ENCODE results near the gene LPP. TPM values are rescaled to one million over a fixed set of nuclear protein-coding genes. Genes with fewer than 3 reads are reported as not detected.

Gene LPP
- polyA plus RNA-seq, 1 donor (not counting 4 experiments of a cell fraction or from before 2014, with no cell fraction given): 16.0 TPM

- no peak overlapping the region for H3K4me3 ChIP-seq (ENCODE audit: control insufficient read depth in 2 of 3, extremely low read depth in 1 of 3, insufficient read depth in 2 of 3, low read depth in 1 of 3, low read length in 3 of 3)
- H3K4me1 ChIP-seq (ENCODE audit: control insufficient read depth, extremely low read depth, insufficient read depth, low read length): peaks cover 6% of the 10 kb centered on the region
- TF ChIP-seq EZH2 (IDR thresholded peaks at IDR 0.05; ENCODE audit: low read length) (no peak), CTCF (optimal IDR thresholded peaks at IDR 0.05 in 1 of 3, IDR thresholded peaks at IDR 0.05 in 1 of 3, conservative IDR thresholded peaks at IDR 0.05 in 1 of 3; ENCODE audit: extremely low read depth in 1 of 3, insufficient read depth in 2 of 3, low read length in 3 of 3) (no peak)
- no peak overlapping the region for H2AFZ ChIP-seq (ENCODE audit: control insufficient read depth, low read length)
- no peaks in the 10 kb centered on the region for H3K27me3 ChIP-seq (ENCODE audit: control insufficient read depth, extremely low read depth, insufficient read depth, low read length)
- dilution Hi-C loops (cut with MboI; ENCODE audit: extremely low pct_ligation_motif_present, low sequenced_read_pairs): no loop called here
- H4K20me1 ChIP-seq (ENCODE audit: control insufficient read depth, extremely low read depth, insufficient read depth, low read length): no peaks in the 10 kb centered on the region
- no peak for DNase-seq (ENCODE audit: low read depth, low spot score)
- H3K9me1 ChIP-seq (ENCODE audit: control insufficient read depth, extremely low read depth, insufficient read depth, low read length): no peaks in the 10 kb centered on the region
- H3K27ac ChIP-seq (ENCODE audit: control insufficient read depth, insufficient read depth, low read length): no peak overlapping the region
- no peaks in the 10 kb centered on the region for H3K9me3 ChIP-seq (ENCODE audit: control insufficient read depth, low read depth, low read length)
- FAIRE-seq: peak; percentile 34
- H3K36me3 ChIP-seq (ENCODE audit: control insufficient read depth in 2 of 2, extremely low read depth in 1 of 2, insufficient read depth in 2 of 2, low read length in 2 of 2): no peaks in the 10 kb centered on the region
- no peaks in the 10 kb centered on the region for H3K79me2 ChIP-seq (ENCODE audit: control insufficient read depth, insufficient read depth, low read length)
- H3K9ac ChIP-seq (ENCODE audit: control insufficient read depth, extremely low read depth, insufficient read depth, low read length): no peak overlapping the region
- H3K4me2 ChIP-seq (ENCODE audit: control insufficient read depth, extremely low read depth, insufficient read depth, low read depth, low read length): no peak overlapping the region
Measured at GRCh38 chr3:188822411-188822810, 668.5 kb downstream of the LPP start.

- Histone ChIP-seq H3K27me3 (ENCODE audit: control insufficient read depth, extremely low read depth, insufficient read depth, low read length) (no peaks in the 10 kb centered on the region), H3K9ac (ENCODE audit: control insufficient read depth, extremely low read depth, insufficient read depth, low read length) (no peak overlapping the region), H3K79me2 (ENCODE audit: control insufficient read depth, insufficient read depth, low read length) (no peaks in the 10 kb centered on the region), H2AFZ (ENCODE audit: control insufficient read depth, low read length) (no peak overlapping the region), H3K9me1 (ENCODE audit: control insufficient read depth, extremely low read depth, insufficient read depth, low read length) (no peaks in the 10 kb centered on the region), H3K4me1 (ENCODE audit: control insufficient read depth, extremely low read depth, insufficient read depth, low read length) (no peaks in the 10 kb centered on the region), H3K27ac (ENCODE audit: control insufficient read depth, insufficient read depth, low read length) (no peak overlapping the region), H4K20me1 (ENCODE audit: control insufficient read depth, extremely low read depth, insufficient read depth, low read length) (no peaks in the 10 kb centered on the region), H3K9me3 (ENCODE audit: control insufficient read depth, low read depth, low read length) (no peaks in the 10 kb centered on the region), H3K36me3 (ENCODE audit: control insufficient read depth in 2 of 2, extremely low read depth in 1 of 2, insufficient read depth in 2 of 2, low read length in 2 of 2) (no peaks in the 10 kb centered on the region), H3K4me3 (ENCODE audit: control insufficient read depth in 2 of 3, extremely low read depth in 1 of 3, insufficient read depth in 2 of 3, low read depth in 1 of 3, low read length in 3 of 3) (no peak overlapping the region), H3K4me2 (ENCODE audit: control insufficient read depth, extremely low read depth, insufficient read depth, low read depth, low read length) (no peak overlapping the region)
- TF ChIP-seq CTCF (optimal IDR thresholded peaks at IDR 0.05 in 1 of 3, IDR thresholded peaks at IDR 0.05 in 1 of 3, conservative IDR thresholded peaks at IDR 0.05 in 1 of 3; ENCODE audit: extremely low read depth in 1 of 3, insufficient read depth in 2 of 3, low read length in 3 of 3) (no peak), EZH2 (IDR thresholded peaks at IDR 0.05; ENCODE audit: low read length) (no peak)
- no peak for DNase-seq (ENCODE audit: low read depth, low spot score)
- dilution Hi-C loops (cut with MboI; ENCODE audit: extremely low pct_ligation_motif_present, low sequenced_read_pairs): no loop called here
- FAIRE-seq: no peak
Measured at GRCh38 chr3:188824566-188824965, 670.6 kb downstream of the LPP start.

Data from keratinocyte (primary cell).